DMS53 treated with DMSO at 0.1 percent for 48 hours (cell line): Measurements from ENCODE around the gene STEAP4.
"Not testable (repeated sequence)": the region's sequence is repeated elsewhere in the genome, so short reads cannot be mapped to it uniquely, and the experiment has no call there.

Experiments
- DNase-seq: peaks from one replicate; lab custom pipeline; 2025; ENCODE audit not compliant: unreplicated experiment; lab: John Stamatoyannopoulos, UW

STEAP4 gene

GRCh38 chr7:88269586-88269985 is 37.1 kb downstream of the STEAP4 start:
- DNase-seq = no peak

DNA sequence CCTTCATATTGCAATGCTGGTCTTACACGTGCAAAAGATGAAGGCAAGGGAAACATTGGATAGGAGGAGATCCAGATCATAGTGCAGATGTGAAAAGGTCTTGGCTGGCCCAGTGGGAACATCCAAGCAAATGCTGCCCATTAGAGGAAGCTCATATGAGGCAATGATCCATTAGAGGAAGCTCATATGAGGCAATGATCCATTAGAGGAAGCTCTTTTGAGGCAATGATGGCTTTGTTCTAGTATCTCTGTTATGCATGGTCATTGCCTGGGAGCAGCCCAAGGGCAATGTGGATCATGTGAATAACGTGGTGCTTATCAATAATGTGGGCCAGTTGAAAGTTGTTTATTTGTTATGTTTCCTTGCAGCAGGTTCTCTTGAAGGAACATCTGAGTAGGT is 37.8 kb downstream of the STEAP4 start:
- no peak for DNase-seq

- DNase-seq = no peak
Observed at GRCh38 chr7:88268051-88268450, 38.6 kb downstream of the STEAP4 start.

DNA sequence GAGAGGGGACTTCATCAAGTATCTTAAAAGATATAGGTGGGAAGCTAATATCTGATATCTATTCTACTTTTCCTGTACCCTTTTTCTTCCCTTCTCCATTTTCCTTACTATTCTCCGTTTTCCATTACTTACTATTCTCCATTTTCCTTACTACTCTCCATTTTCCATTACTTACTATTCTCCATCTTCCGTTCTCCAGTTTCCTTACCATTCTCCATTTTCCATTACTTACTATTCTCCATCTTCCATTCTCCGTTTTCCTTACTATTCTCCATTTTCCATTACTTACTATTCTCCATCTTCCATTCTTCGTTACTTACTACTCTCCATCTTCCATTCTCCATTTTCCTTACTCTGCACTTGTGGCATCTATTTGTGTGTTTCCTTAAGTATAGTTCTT is 39.3 kb downstream of the STEAP4 start:
- no peak for DNase-seq

DNA sequence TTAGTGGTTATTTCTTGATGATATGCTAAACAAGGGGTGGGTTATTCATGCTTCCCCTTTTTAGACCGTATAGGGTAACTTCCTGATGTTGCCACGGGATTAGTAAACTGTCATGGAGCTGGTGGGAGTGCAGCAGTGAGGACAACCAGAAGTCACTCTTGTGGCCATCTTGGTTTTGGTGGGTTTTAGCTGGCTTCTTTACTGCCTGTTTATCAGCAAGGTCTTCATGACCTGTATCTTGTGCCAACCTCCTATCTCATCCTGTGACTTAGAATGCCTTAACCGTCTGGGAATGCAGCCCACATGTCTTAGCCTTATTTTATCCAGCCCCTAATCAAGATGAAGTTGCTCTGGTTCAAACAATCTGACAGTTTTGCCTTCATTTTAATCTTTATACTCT is 41.7 kb downstream of the STEAP4 start:
- DNase-seq = not testable (repeated sequence)

DNA sequence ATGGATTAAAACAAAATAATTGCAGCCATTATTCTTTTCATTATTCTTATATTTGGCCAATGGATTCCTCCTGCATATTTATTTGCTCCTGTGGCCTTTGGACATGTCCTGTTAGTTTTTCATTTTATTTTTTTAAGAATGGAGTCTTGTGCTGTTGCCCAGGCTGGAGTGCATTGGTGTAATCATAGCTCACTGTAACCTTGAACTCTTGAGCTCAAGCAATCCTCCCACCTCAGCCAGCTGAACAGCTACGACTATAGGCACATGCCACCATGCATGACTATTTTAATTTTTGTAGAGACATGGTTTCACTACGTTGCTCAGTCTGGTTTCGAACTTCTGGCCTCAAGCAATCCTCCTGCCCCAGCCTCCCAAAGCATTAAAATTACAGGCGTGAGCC is 44.1 kb downstream of the STEAP4 start:
- no peak for DNase-seq

- no peak for DNase-seq
Observed at GRCh38 chr7:88260719-88261118, 46.0 kb downstream of the STEAP4 start.

DNA sequence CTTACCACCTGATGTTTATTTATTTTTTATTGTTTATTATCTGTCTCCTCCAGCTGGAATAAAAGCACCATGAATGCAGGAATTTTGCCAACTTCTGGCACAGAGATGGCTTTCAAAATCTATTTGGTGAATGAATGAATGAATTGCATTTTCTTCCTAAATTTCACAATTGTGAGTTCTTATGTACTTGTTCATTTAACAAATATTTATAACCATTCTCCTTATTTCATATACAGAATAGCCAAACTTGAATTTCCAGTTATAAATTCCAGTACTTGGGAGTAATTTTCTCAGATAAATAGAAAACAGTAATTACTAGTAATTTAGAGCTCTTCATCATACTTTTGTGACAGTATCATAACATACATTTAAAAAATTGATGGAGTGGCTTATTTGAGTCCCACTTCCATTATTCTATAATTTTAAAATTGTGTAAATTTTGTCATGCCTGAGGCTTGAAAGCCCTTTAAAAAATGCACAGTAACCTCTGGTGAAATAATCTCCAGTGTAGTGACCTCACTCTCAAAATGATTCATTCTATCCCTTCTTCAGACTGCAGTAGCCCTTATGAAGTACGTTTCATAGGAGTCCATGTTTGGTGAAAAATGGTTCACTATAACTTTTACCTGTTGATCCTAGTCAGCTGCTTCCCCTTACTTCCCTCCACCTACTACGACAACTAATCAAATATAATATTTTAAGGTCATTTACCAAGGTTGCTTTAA is 46.9 kb downstream of the STEAP4 start:
- no peak for DNase-seq

DNA sequence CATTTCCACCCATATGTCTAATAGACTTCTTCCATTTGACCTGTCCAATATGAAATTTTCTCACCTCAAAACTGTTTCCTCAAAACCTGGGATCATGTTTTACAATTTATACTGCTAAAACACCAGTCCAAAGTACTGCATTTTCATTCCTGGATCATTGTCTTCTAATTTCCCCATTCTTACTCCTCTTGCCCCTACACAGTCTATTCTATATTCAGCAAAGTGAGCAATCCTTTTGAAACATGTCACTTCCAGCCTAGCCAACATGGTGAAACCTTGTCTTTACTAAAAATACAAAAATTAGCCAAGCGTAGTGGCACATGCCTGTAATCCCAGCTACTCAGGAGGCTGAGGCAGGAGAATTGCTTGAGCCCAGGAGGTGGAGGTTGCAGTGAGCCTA is 48.4 kb downstream of the STEAP4 start:
- DNase-seq = not testable (repeated sequence)

- DNase-seq = no peak
Observed at GRCh38 chr7:88256906-88257305, 49.8 kb downstream of the STEAP4 start.

DNA sequence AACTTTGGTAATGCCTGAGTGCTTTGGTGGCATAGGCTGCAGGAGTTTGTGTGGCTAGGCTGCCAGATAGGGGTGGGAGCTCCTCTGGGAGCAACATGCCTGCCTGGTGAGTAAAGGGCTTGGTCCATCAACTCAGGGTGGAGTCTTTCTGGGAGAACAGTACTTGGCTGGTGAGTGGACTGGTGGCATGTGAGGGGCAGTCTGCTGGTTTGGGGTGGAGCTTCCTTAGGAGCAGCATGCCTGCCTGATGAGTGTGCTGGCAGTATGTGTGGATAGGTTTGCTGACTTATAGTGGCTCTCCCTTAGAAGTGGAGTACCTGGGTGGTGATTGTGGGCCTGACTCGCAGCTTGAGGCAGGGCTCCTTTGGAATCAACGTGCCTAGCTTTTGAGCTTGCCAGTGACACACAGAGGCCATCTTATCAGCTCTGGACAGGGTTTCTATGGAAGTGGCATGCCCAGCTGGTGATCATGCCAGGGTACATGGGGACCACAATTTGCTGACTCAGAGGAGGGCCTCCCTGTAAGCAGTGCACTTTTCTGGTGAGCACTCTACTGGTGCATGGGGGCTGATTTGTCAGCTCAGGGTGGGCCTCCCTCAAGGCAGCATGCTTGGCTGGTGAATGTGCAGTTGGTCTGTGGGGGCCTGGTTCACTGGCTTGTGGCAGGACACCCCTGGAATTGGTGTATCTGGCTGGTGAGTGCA is 51.8 kb downstream of the STEAP4 start:
- DNase-seq = no peak

- DNase-seq = no peak
Observed at GRCh38 chr7:88253640-88254039, 53.1 kb downstream of the STEAP4 start.

- no peak for DNase-seq
Observed at GRCh38 chr7:88244258-88244657, 62.4 kb downstream of the STEAP4 start.

GRCh38 chr7:88243345-88243909 is 63.3 kb downstream of the STEAP4 start:
- peak; percentile 95 for DNase-seq

GRCh38 chr7:88239852-88240251 is 66.8 kb downstream of the STEAP4 start:
- DNase-seq = no peak

DNA sequence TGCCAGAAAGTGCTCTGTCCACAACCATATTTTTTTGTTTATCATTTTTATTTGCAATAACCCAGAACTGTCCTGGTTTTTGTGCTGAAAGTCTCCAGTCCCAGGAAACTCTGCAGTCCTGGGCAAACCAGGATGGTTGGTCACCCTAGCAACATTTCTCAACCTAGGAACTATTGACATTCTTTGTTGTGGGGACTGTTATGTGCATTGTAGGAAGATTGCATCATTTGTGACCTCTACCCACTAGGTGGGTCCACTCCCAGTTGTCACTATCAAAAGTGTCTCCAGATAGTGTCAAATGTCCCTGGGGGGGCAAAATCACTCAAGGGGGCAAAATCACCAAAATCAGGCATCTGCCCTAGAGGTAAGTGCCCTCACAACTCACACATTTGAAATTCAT is 72.9 kb downstream of the STEAP4 start:
- no peak for DNase-seq

DNA sequence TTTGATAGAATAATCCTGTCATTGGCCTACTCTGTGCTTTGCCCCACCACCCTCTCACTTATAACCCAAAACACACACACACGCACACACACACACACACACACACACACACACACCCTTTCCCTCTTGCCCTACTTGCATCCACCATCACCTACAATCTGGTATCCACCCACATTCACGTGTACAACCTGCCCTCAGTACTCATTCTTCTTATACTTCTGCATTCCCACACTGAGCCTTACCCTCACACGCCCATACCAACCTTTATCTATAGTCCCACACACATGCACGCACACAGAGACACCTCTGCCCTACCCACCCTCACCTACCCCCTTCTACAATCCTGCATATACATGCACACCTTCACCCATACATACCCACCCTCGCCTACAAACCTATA is 76.0 kb downstream of the STEAP4 start:
- DNase-seq = no peak

GRCh38 chr7:88229302-88229995 is 77.2 kb downstream of the STEAP4 start:
- DNase-seq = no peak

DNA sequence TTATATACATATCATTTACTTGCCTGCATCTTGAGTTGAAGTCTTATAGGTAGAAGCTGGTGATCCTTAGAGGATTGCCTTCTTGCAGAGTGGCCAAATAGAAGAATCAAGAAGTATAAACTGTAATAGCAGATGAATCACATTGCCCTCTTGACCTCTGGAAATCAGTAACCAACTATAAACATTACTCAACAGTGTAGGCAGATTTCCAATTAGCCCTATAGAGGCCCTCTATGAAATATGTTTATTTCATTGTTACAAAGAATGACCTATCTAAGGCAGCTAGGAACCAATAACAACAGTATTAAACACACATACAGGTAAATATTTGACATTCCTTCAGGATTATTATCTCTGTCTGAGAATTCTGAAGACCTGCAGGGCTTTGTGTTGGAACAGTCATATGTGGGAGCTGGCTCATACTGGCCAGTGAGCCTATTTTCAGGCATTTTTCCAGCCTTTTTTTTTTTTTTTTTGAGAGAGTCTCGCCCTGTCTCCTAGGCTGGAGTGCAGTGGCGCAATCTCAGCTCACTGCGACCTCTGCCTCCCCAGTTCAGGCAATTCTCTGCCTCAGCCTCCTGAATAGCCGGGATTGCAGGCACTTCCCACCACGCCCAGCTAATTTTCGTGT is 79.7 kb downstream of the STEAP4 start:
- peak; percentile 96 for DNase-seq

DNA sequence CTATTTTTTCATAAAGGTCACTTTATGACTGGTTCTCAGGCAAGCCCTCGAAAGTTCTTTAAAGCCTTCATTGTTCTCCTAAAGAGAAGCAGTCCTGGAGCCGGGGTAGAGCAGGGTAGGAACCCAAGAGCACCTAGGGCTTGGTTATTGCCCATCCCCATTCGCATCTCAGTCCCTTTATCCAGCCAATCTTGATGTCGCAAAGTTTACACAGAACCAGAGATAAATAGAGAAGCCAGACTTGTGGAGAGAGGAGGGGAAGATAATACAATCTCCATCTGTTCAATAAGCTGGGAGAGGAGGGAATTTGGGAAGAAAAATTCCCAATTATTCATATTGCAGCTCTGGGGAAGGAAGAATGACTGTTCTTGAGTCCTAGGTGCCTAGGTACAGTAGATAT is 80.5 kb downstream of the STEAP4 start:
- DNase-seq = no peak

- DNase-seq = peak; percentile 42
Observed at GRCh38 chr7:88224601-88225275, 82.0 kb downstream of the STEAP4 start.
